Left hindlimb (tissue), 1 donor: ENCODE data around the gene LY6G5C.
"Not testable (repeated sequence)": the region's sequence is repeated elsewhere in the genome, so short reads cannot be mapped to it uniquely, and the experiment has no call there.

Experiments
- DNase-seq: peaks from one replicate; pipeline ENCODE4 v3.0.0-alpha.2; 2018

Gene LY6G5C

GRCh38 chr6:31715022-31715958 lies 34.4 kb upstream of the LY6G5C start, which contains the start of gene LY6G6D:
Gene LY6G6D, plus strand, starts transcription at chr6:31715348. Its CDS starts 8 bp downstream, at chr6:31715356.
- no peak for DNase-seq

GRCh38 chr6:31713991-31714684 lies 33.3 kb upstream of the LY6G5C start:
- DNase-seq = no peak

DNA sequence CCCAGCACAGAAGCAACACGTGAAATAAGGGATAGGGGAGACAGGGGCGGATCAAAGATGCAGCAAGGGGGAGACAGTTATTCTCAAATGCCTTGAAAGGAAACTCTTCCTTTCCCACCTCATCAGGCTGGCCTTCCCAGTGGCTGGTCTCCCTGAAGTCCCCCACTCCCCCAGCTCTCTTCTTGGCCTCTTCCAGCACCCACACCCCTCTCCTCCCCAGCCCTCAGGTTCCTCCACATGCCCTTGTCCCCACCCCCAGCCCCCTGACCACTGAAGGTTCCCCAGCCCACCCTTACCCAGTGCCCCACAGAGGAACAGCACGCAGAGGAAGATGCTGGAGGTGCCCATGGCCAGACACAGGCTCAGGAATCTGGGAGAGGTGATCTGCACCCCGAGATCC lies 32.6 kb upstream of the LY6G5C start:
- DNase-seq = no peak

DNA sequence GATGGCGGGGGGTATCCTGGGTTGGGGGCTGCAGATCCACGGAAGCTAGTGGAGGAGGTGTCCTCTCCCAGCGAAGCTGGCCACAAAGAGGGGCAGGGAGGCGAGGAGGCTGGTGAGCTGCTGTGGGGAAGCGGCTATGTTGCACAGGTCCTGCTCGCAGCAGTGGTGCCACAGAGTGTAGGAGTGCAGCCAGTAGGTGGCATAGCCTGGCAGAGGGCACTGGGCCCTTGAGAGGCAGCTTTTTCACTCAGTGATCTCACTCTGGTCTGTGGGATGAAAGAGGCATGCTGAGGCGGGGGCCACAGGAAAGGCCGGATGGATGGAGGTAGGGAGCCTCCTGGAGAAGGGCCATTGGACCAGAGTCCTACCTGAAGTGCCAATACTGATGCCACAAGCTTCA lies 31.4 kb upstream of the LY6G5C start:
- DNase-seq = no peak

GRCh38 chr6:31711233-31711632 lies 30.4 kb upstream of the LY6G5C start:
- DNase-seq = no peak

DNA sequence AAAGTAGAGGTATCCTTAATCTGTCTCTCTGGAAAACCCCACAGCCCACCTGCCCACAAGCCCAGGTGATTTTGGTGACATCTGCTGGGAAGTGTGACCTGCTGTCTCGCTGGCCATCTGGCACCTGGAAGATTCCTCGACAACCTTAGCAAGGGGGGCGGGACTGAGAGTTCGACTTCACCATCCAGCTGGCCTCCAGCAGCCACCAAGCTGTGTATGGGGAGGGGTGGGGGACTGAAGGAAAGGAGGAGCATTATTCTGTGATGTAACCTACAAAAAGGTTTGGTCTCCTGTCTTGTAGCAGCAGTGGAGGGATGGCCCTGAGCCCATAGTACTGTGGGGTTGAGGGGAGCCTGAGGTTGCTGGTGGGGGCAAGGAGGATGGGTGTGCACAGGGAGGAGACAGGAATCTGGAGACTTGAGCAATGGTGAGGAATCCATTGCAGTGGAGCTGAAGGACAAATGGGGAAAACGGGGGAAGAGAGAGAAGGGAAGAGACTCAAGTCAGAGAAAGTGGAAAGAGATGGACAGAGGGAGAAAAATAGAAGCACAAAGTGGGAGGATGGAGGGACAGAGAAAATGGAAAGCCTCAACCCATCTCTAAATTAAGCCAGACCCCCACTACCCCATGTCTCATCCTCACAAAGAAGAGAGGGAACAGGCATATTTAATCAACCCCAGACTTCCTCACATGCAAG lies 29.8 kb upstream of the LY6G5C start:
- DNase-seq = no peak

GRCh38 chr6:31709157-31709556 lies 28.3 kb upstream of the LY6G5C start:
- not testable (repeated sequence) for DNase-seq

GRCh38 chr6:31708224-31708623 lies 27.4 kb upstream of the LY6G5C start:
- no peak for DNase-seq

DNA sequence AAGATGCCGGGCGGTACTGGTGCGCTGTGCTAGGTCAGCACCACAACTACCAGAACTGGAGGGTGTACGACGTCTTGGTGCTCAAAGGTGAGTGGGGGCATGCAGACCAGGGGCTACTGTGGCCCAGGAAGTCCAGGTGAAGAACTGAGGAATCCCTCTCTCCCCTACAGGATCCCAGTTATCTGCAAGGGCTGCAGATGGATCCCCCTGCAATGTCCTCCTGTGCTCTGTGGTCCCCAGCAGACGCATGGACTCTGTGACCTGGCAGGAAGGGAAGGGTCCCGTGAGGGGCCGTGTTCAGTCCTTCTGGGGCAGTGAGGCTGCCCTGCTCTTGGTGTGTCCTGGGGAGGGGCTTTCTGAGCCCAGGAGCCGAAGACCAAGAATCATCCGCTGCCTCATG lies 26.8 kb upstream of the LY6G5C start:
- DNase-seq = no peak

DNA sequence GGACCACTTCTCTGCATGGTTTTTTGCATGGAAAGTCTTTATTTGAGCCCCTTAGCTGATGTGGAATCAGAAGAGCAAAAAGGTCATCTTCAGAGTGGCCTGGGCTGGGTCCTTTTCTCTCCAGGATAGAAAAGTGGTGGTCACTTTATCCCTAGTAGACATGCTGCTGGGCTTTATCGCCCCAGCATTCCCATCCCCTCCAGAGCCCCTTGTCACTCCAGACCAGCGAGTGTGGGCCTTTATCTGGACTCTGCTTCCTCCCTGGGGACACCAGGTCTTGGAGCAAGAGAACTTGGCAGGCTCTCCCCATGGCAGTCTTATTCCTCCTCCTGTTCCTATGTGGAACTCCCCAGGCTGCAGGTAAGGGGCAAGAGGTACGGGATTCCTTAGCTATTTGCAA lies 25.7 kb upstream of the LY6G5C start, which contains the start of gene LY6G6F:
Gene LY6G6F (plus strand): TSS at position 268 of the 400 bp plus-strand sequence. CDS start 41 bp downstream, at position 309.
- no peak for DNase-seq

- no peak for DNase-seq
Measured at GRCh38 chr6:31705931-31706330, 25.1 kb upstream of the LY6G5C start.

GRCh38 chr6:31702819-31703716 lies 22.2 kb upstream of the LY6G5C start, which contains the start of gene ABHD16A:
Gene ABHD16A, minus strand, starts transcription at chr6:31703324. Its CDS starts 43 bp downstream, at chr6:31703281.
- DNase-seq = peak; percentile 99

GRCh38 chr6:31702405-31702818 lies 21.5 kb upstream of the LY6G5C start:
- peak; percentile 56 for DNase-seq

- no peak for DNase-seq
Measured at GRCh38 chr6:31701666-31702404, 21.0 kb upstream of the LY6G5C start.

DNA sequence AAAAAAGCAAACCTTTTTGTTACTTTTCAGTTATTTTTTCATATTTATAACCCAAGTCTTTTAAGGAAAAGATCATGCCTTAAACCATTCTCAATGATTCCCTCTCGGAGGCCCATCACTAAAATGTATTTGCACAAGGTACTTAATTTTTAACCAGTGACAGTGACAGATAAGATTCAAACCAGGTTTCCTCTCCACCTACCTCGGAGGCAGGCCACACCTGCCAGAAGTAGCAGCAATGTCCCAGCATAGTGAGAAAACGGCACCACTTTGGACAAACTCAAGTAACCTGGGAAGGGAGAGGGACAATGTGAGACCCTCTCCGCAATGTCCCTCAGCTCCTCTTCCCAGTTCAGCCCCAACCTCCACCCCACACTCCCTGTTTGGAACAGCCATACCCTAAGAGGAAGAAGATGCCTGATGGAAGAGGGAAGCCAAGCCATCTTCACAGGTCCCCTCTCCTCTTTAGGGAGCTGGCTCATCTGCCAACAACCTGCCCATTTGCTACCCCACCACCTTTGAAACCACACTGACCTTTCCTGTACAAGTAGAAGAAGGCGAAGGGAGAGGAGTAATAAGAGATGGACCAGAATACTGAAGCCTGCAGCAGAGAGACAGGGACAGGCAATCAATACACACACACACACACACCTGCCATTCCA lies 20.0 kb upstream of the LY6G5C start:
- DNase-seq = no peak

- no peak for DNase-seq
Measured at GRCh38 chr6:31697555-31697954, 16.7 kb upstream of the LY6G5C start.

DNA sequence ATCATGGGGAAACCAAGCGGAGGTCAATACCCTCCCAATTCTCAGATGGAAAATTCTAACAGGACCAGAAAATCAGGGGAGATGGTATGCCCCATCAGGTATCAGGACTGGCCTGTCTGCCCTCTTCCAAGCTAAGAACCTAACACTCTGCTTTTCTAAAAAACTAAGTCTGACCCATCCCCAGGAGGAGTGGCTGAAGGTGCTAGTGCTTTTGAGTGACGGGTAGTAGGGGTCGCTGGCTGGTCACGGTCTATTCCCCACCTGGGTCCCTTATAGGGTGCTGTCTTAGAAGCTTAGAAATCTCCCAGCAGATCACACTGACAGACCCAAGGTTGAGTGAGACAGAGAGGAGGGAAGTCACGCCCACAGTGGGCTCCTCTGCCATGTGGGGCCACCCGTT lies 12.7 kb upstream of the LY6G5C start:
- DNase-seq = no peak

DNA sequence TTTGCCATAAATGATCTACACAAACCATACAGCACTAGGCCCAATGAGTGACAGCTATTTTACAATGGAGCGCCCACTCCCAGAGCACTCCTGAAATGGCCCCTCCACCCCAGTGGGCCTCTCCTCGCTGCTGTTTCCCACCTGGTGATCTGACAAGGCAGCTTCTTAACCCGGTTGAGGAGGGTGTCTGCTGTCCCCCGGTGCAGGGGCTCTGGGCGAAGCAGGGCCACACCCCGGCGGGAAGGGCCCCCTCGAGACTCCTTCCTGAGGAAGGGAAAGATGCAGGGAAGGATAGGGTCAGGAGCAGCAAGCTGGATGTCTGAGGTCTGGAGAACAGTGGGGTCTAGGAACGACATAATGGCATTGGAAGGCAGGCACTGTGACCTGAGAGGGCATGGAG lies 12.0 kb upstream of the LY6G5C start:
- DNase-seq = no peak

DNA sequence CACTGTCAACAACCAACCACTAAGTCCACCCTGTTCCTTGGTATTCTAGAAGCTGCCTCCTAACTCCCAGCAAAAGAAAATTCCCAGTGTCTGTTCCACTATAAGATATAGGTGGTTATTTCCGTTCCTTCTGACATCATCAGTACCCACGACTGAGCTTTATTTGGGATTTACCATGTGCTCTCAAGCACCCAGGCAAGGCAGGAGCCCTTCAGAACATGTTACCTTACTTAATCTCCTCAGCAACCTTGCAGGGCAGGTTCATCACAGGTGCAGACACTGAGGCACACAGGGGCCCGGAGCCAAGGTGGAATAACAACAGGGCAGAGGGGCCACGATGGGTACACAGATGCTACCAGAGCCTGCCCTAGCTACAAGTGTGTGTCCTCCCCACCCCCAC lies 11.5 kb upstream of the LY6G5C start:
- no peak for DNase-seq

DNA sequence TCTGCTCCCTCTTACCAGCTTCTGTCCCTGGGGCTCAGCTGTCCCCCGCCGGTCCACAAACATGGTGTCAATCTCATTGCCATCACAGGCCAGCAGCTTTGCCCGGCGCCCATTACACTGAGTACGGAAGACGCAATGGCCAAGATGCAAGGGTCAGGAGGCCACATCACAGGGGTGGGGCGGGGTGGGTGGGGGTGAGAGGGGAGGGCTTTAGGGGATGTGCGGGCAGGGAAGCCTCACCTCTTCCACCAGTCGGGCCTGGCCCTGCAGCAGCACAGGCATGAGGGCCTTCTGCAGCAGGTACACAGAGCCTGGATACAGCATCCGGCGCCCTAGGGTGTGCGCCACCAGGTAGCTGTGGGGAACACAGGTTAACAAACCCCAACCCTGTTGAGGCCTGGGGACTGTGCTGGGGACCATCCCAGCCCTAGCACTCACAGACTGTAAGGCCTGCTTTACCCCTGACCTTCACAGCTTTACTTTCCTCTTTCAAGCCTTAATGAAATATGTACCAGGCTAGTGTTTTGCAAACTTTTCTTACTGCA lies 10.8 kb upstream of the LY6G5C start:
- DNase-seq = no peak
